Vagina (tissue), 2 donors: ENCODE results near the gene DOCK1.

Source experiments
- POLR2A ChIP-seq, 2 donors: fragments of 450-650 bp; IDR thresholded peaks; one replicate each; pipeline ENCODE4 v1.6.1; 2017; ENCODE audit warnings: antibody characterized with exemption in 2 of 2, mild to moderate bottlenecking in 2 of 2, moderate library complexity in 2 of 2
- TF ChIP-seq, protein P1 (sequence below), 3 experiments: fragments of 450-650 bp in 2 of 3; fragments of 200-600 bp in 1 of 3; sonication (generic) in 1 of 3; IDR thresholded peaks; one replicate each; pipeline ENCODE4 v1.5.1; 2017 to 2019; ENCODE audit warnings: antibody characterized with exemption in 3 of 3, mild to moderate bottlenecking in 2 of 3, moderate library complexity in 2 of 3

DNA sequence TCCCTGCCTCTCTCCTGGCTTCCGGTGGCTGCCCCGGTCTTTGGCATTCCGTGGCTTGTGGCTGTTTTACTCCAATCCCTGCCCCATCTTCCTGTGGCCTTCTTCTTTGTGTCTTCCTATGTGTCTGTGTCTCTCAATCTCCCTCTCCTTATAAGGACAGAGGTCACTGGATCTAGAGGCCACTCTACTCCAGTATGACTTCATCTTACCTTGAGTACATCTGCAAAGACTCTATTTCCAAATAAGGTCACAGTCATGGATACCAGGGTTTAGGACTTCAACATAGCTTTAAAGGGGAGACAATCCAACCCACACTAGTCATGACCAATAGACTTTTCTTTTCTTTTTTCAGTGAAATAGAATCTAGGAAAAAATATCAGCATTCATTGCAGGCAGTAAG is 444.5 kb downstream of the DOCK1 start:
- TF ChIP-seq, protein P1, sequence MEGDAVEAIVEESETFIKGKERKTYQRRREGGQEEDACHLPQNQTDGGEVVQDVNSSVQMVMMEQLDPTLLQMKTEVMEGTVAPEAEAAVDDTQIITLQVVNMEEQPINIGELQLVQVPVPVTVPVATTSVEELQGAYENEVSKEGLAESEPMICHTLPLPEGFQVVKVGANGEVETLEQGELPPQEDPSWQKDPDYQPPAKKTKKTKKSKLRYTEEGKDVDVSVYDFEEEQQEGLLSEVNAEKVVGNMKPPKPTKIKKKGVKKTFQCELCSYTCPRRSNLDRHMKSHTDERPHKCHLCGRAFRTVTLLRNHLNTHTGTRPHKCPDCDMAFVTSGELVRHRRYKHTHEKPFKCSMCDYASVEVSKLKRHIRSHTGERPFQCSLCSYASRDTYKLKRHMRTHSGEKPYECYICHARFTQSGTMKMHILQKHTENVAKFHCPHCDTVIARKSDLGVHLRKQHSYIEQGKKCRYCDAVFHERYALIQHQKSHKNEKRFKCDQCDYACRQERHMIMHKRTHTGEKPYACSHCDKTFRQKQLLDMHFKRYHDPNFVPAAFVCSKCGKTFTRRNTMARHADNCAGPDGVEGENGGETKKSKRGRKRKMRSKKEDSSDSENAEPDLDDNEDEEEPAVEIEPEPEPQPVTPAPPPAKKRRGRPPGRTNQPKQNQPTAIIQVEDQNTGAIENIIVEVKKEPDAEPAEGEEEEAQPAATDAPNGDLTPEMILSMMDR (IDR thresholded peaks at IDR 0.05) = no peak
- no peak for TF ChIP-seq POLR2A (IDR thresholded peaks at IDR 0.05)
